Measurements from ENCODE around the gene GNAL.
"Not testable (repeated sequence)": the region's sequence is repeated elsewhere in the genome, so short reads cannot be mapped to it uniquely, and the experiment has no call there.

The GNAL gene

GRCh38 chr18:11888726-11889125 lies 199.7 kb downstream of the GNAL start:
- Mint-ChIP-seq H3K4me1 (peaks cover 14 to 22% of the 10 kb centered on the region in 2 donors), H3K27me3 (no peaks in the 10 kb centered on the region), H3K4me3 (no peak overlapping the region), H3K27ac (no peak overlapping the region), H3K9me3 (no peaks in the 10 kb centered on the region), H3K36me3 (peaks cover 48 to 63% of the 10 kb centered on the region in 2 donors)
- DNase-seq (no peak), ATAC-seq (replicated peaks) (no peak)

- no peak overlapping the region for H3K4me3 Mint-ChIP-seq
- no peaks in the 10 kb centered on the region for H3K27me3 Mint-ChIP-seq
- DNase-seq (no peak), ATAC-seq (replicated peaks) (no peak)
- H3K9me3 Mint-ChIP-seq: no peaks in the 10 kb centered on the region
- H3K36me3 Mint-ChIP-seq: peaks cover 48 to 64% of the 10 kb centered on the region in 2 donors
- no peak overlapping the region for H3K27ac Mint-ChIP-seq
- peaks cover 13 to 21% of the 10 kb centered on the region in 2 donors for H3K4me1 Mint-ChIP-seq
These were observed 200.2 kb downstream of the GNAL start for GRCh38 chr18:11889284-11889683.

GRCh38 chr18:11891737-11892136 lies 202.7 kb downstream of the GNAL start:
- ATAC-seq (replicated peaks): no peak
- no peak for DNase-seq
- Mint-ChIP-seq H3K27me3 (no peaks in the 10 kb centered on the region), H3K36me3 (peaks cover 43 to 65% of the 10 kb centered on the region in 2 donors), H3K4me3 (no peak overlapping the region), H3K4me1 (peaks cover 6 to 7% of the 10 kb centered on the region in 2 donors), H3K27ac (no peak overlapping the region), H3K9me3 (no peaks in the 10 kb centered on the region)

GRCh38 chr18:11892438-11892837 lies 203.4 kb downstream of the GNAL start:
- H3K27ac Mint-ChIP-seq, DNase-seq: not testable (repeated sequence)

GRCh38 chr18:11897781-11898180 lies 208.7 kb downstream of the GNAL start:
- peaks cover 39 to 57% of the 10 kb centered on the region in 2 donors for H3K36me3 Mint-ChIP-seq
- no peaks in the 10 kb centered on the region for H3K9me3 Mint-ChIP-seq

More at GRCh38 chr18:11892438-11892837, 203.4 kb downstream of the GNAL start:
- H3K4me1 Mint-ChIP-seq; H3K9me3 Mint-ChIP-seq; H3K27me3 Mint-ChIP-seq; ATAC-seq (replicated peaks); H3K4me3 Mint-ChIP-seq: not testable (repeated sequence)
- peaks cover 41 to 63% of the 10 kb centered on the region in 2 donors for H3K36me3 Mint-ChIP-seq

GRCh38 chr18:11899063-11899462 lies 210.0 kb downstream of the GNAL start:
- DNase-seq: no peak
- no peaks in the 10 kb centered on the region for H3K27me3 Mint-ChIP-seq
- peaks cover 1 to 3% of the 10 kb centered on the region in 2 donors for H3K4me1 Mint-ChIP-seq
- H3K9me3 Mint-ChIP-seq: no peaks in the 10 kb centered on the region
- no peak overlapping the region for H3K4me3 Mint-ChIP-seq
- H3K36me3 Mint-ChIP-seq: peaks cover 40 to 52% of the 10 kb centered on the region in 2 donors
- no peak for ATAC-seq (replicated peaks)
- H3K27ac Mint-ChIP-seq: no peak overlapping the region

More at GRCh38 chr18:11897781-11898180, 208.7 kb downstream of the GNAL start:
- Mint-ChIP-seq H3K4me1 (peaks cover 6 to 7% of the 10 kb centered on the region in 2 donors), H3K27me3 (no peaks in the 10 kb centered on the region), H3K27ac (no peak overlapping the region), H3K4me3 (no peak overlapping the region)
- no peak for DNase-seq
- ATAC-seq (replicated peaks): no peak

- H3K4me3 Mint-ChIP-seq: no peak overlapping the region
- H3K9me3 Mint-ChIP-seq: no peaks in the 10 kb centered on the region
- ATAC-seq (replicated peaks) (no peak), DNase-seq (no peak)
- H3K27ac Mint-ChIP-seq: peak overlapping the region; percentile 51
- peaks cover 32 to 38% of the 10 kb centered on the region in 2 donors for H3K36me3 Mint-ChIP-seq
- no peaks in the 10 kb centered on the region for H3K27me3 Mint-ChIP-seq
- H3K4me1 Mint-ChIP-seq: peaks cover 0 to 4% of the 10 kb centered on the region in 2 donors
These were observed 212.9 kb downstream of the GNAL start for GRCh38 chr18:11901826-11902438.

GRCh38 chr18:11902522-11903292 lies 213.6 kb downstream of the GNAL start:
- DNase-seq: no peak
- Mint-ChIP-seq H3K9me3 (no peaks in the 10 kb centered on the region), H3K27me3 (no peaks in the 10 kb centered on the region), H3K4me3 (no peak overlapping the region), H3K4me1 (peaks cover 6 to 8% of the 10 kb centered on the region in 2 donors), H3K36me3 (peaks cover 30 to 32% of the 10 kb centered on the region in 2 donors), H3K27ac (peak overlapping the region; percentile 51)
- ATAC-seq (replicated peaks): no peak

- H3K9me3 Mint-ChIP-seq: no peaks in the 10 kb centered on the region
- peaks cover 22% of the 10 kb centered on the region in 2 donors for H3K36me3 Mint-ChIP-seq
- no peak overlapping the region for H3K4me3 Mint-ChIP-seq
- H3K27me3 Mint-ChIP-seq: no peaks in the 10 kb centered on the region
- peaks cover 6 to 8% of the 10 kb centered on the region in 2 donors for H3K4me1 Mint-ChIP-seq
- ATAC-seq (replicated peaks) (no peak), DNase-seq (no peak)
- no peak overlapping the region for H3K27ac Mint-ChIP-seq
These were observed 216.5 kb downstream of the GNAL start for GRCh38 chr18:11905613-11906012.

GRCh38 chr18:11906176-11906575 lies 217.1 kb downstream of the GNAL start:
- ATAC-seq (replicated peaks) (no peak), DNase-seq (no peak)
- no peak overlapping the region for H3K27ac Mint-ChIP-seq
- H3K36me3 Mint-ChIP-seq: peaks cover 22% of the 10 kb centered on the region in 2 donors
- no peaks in the 10 kb centered on the region for H3K27me3 Mint-ChIP-seq
- H3K4me3 Mint-ChIP-seq: no peak overlapping the region
- H3K4me1 Mint-ChIP-seq: peaks cover 6 to 8% of the 10 kb centered on the region in 2 donors
- H3K9me3 Mint-ChIP-seq: no peaks in the 10 kb centered on the region

- Mint-ChIP-seq H3K36me3 (peaks cover 16 to 17% of the 10 kb centered on the region in 2 donors), H3K4me3 (peak overlapping the region; percentile 93 to 96), H3K27me3 (no peaks in the 10 kb centered on the region), H3K27ac (peak overlapping the region; percentile 96), H3K9me3 (no peaks in the 10 kb centered on the region), H3K4me1 (peaks cover 6 to 8% of the 10 kb centered on the region in 2 donors)
- DNase-seq: no peak
- no peak for ATAC-seq (replicated peaks)
These were observed 218.1 kb downstream of the GNAL start for GRCh38 chr18:11906926-11907874.

GRCh38 chr18:11908182-11909060 lies 219.4 kb downstream of the GNAL start, which contains the start of gene MPPE1:
TSS of gene MPPE1 (minus strand) at chr18:11908317. CDS start at chr18:11897264, 11,053 bp downstream.
- ATAC-seq (replicated peaks) (peak; percentile 91 to 92), DNase-seq (peak; percentile 88)
- Mint-ChIP-seq H3K27ac (peak within 1 kb of the TSS; percentile 96), H3K27me3 (no peaks in the 10 kb centered on the region), H3K9me3 (no peaks in the 10 kb centered on the region), H3K36me3 (peaks cover 9 to 10% of the 10 kb centered on the region in 2 donors), H3K4me3 (peak within 1 kb of the TSS; percentile 93 to 96), H3K4me1 (peaks cover 6 to 8% of the 10 kb centered on the region in 2 donors)

GRCh38 chr18:11909061-11909455 lies 220.0 kb downstream of the GNAL start:
- H3K27me3 Mint-ChIP-seq: no peaks in the 10 kb centered on the region
- DNase-seq (no peak), ATAC-seq (replicated peaks) (no peak)
- H3K36me3 Mint-ChIP-seq: peaks cover 4 to 6% of the 10 kb centered on the region in 2 donors
- H3K4me3 Mint-ChIP-seq: peak overlapping the region; percentile 83 to 96
- H3K9me3 Mint-ChIP-seq: no peaks in the 10 kb centered on the region
- H3K4me1 Mint-ChIP-seq: peaks cover 6% of the 10 kb centered on the region in 2 donors
- peak overlapping the region; percentile 93 for H3K27ac Mint-ChIP-seq

All from stimulated activated naive B cell treated with anti-CD40 and anti-IgM and Interleukin-4, amounts not matched to agents 10 μg/mL and 1 μg/mL and 100 μg/mL, for 72 hours (primary cell).